NCI-H226 (cell line): Measurements from ENCODE around the gene PLEKHM1.
"Not testable (repeated sequence)": the region's sequence is repeated elsewhere in the genome, so short reads cannot be mapped to it uniquely, and the experiment has no call there.

Experiments used
- DNase-seq: peaks from one replicate; pipeline ENCODE4 v3.0.0-alpha.2; 2015

PLEKHM1 gene

DNA sequence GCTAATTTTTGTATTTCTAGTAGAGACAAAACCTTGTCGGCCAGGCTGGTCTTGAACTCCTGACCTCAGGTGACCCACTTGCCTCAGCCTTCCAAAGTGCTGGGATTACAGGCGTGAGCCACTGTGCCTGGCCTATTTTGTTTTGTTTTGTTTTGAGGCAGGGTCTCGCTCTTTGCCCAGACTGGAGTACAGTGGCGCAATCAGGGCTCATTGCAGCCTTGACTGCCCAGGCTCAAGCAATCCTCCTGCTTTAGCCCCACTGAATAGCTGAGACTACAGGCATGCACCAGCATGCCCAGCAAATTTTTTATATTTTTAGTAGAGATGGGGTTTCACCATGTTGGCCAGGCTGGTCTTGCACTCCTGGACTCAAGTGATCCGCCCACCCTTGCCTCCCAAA is 30.1 kb downstream of the PLEKHM1 start:
- DNase-seq = not testable (repeated sequence)

DNA sequence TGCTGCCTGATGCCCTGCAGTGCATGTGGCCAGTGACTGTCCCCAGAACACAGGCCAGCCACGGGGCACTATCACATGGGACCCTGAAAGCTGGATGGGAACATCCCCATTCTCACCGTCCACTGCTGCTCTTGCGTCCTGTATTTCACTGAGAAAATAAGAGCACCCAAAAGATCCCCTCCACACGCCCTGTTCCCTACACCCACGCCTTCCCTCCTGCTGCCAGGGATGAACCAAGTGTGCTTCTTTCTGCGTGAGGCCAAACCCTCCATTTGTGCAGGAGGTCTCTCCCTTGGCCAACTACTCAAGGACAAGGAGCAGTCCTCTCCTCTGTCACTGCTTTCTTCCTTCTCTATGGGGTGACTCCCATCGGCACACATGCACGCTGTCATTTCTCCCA is 36.2 kb downstream of the PLEKHM1 start:
- DNase-seq = not testable (repeated sequence)

DNA sequence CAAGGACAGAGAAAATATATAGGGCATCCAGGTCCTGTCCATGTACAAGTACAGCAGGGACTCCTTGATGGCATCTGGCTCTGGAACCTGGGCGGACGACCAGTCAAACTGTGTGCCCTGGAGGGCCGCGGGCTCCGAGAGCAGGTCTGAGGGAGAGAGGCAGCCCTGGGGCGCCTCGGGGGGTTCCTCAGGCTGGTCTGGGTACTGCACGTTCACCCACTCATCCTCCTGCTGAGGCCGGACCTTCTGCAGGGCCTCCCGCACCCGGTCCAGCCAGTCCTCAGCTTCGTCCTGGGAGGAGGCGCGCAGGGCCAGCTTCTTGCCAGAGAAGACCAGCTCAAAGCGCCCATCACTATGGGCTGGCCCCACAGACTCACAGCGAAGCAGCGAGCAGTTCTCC is 36.8 kb downstream of the PLEKHM1 start:
- not testable (repeated sequence) for DNase-seq

DNA sequence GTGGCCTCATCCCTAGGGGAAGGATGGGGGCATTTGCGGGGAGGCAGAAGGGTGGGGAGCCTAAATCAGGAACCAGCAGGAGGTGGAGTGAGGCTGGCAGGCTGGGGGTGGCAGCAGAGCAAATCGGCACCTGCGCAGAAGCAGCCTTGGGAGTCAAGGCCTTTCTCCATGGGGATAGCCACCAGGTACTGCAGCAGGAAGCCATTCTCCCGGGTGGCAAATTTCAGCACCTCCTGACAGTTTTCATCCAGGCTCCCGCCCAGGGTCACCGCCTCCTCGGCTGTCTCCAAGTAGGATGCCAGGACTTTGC is 37.3 kb downstream of the PLEKHM1 start:
- not testable (repeated sequence) for DNase-seq

DNA sequence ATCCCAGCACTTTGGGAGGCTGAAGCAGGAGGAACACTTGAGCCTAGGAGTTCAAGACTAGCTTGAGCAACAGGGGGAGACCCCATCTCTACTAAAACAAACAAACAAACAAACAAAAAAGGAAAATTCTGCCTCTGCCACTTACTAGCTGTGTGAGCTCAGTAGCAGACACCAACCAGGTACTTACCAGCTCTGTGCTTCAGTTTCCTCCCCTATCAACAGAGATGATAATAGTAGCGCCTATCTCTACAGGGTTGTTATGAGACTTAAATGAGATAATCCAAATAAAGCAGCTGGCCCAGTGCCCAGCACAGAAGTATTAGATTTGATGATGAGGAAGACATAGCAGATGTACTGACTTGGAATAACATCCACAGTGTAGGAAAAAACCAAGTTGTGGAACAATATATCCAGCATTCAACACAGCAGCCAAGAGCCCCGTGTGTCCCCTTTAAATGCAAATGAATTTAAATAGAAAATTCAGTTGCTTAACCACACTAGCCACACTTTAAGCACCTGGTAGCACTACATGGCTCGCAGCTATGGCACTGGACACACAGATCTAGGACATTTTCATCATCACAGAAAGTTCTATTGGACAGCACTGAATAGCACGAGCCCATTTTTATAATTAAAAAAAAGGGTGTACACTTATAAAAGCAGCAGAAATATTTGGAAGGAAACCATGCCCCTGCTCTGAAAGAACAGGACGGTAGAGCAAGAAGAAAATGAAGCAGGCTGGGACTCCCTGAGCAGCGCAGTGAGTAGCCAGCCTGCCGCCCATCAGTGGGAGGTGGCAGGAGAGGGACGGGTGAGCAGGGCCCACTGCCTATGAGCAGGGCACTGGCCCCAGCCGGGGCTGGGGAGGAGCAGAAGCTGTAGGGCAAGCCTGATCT is 37.9 kb downstream of the PLEKHM1 start:
- not testable (repeated sequence) for DNase-seq

DNA sequence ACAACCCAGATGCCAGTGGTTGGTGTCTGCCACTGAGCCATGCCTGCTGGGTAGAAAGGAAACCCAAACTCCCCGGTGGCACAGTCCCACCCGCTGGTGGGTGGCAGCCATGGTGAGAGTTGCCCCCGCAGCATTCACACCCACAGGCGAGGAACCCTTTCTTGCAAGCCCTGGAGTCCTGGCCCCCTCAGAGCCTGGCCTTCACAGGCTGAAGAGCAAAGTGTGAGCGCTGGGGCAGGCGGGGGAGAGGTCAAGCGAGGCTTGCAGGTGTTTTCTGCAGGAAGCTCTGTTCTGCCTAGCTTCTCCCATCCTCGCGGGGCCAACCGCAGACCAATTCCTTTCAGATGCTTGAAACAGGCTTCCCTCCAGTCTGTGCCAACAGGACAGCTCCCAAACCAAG is 38.9 kb downstream of the PLEKHM1 start:
- not testable (repeated sequence) for DNase-seq

DNA sequence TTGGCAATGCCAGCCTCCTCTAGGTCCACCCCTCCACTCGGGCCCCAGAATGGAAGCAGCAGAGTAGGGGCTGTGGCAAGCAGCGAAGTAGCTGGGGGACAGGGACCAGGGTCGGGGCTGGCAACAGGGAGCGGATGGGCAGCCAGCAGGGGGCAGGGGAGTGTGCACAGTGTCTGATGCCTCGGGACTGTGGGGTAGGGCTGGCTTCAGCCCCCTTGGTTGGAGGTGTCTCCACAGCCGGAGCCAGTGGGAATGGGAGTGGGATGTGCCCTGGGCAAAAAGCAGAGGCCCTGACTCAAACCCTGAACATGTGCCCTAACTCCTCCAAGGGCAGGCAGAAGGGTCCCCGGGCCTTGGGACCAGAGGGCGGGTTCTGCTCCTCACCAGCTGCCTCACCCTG is 39.4 kb downstream of the PLEKHM1 start:
- no peak for DNase-seq

DNA sequence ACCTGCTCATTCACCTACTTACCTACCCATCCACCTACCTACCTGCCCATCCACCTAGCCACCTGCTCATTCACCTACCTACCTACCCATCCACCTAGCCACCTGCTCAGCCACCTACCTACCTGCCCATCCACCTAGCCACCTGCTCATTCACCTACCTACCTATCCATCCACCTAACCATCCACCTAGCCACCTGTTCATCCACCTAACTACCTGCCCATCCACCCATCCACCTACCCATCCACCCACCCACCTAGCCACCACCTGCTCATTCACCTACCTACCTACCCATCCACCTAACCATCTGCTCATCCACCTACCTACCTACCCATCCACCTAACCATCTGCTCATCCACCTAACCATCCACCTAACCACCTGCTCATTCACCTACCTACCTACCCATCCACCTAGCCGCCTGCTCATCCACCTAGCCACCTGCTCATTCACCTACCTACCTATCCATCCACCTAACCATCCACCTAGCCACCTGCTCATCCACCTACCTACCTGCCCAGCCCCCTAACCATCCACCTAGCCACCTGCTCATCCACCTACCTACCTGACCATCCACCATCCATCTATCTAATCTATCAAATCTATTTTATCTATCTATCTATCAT is 40.7 kb downstream of the PLEKHM1 start:
- not testable (repeated sequence) for DNase-seq

DNA sequence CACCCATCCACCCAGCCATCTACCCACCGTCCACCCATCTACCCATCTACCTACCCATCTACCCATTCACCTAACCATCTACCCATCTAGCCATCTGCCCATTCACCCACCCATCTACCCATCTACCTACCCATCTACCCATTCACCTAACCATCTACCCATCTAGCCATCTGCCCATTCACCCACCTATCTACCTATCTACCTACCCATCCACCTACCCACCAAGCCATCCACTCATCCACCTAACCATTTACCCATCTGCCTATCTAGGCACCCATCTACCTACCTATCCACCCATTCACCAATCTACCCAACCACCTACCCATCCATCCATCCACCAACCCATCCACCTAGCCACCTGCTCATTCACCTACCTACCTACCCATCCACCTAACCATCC is 41.3 kb downstream of the PLEKHM1 start:
- not testable (repeated sequence) for DNase-seq

DNA sequence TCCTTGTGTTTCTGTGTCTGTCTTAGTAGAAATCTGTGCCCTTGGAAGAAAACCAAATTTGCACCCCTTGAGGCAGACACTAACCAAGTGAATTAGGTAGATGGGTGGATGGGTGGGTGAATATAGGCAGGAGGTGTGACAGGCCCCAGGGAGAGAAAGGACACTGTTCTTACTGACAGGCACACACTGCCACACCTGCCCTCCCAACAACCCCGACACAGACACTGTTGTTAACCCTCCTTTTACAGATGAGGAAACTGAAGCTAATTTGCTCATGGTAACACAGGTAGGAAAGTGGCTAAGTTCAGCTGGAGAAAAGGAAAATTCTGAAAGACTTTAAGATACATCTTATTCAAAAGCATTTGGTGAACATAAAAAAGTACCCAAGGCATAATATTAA is 42.0 kb downstream of the PLEKHM1 start:
- not testable (repeated sequence) for DNase-seq

DNA sequence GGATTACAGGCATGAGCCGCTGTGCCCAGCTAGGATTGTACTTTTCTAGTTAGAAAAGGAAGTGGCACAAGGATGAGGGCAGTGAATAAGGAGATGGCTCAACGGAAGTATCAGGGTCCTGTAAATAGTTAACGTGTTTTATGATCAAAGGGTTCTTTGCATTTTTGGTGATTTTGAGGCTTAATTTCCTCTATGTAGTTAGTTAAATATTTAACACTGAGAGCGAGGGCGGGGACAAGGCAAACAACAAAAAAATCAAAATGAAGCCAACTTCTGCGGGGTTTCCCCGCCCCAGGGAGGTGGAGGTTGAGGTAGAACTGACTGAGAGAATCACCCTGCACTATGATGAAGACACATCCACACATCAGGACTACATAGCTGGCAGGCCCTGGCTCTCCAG is 42.5 kb downstream of the PLEKHM1 start:
- not testable (repeated sequence) for DNase-seq

DNA sequence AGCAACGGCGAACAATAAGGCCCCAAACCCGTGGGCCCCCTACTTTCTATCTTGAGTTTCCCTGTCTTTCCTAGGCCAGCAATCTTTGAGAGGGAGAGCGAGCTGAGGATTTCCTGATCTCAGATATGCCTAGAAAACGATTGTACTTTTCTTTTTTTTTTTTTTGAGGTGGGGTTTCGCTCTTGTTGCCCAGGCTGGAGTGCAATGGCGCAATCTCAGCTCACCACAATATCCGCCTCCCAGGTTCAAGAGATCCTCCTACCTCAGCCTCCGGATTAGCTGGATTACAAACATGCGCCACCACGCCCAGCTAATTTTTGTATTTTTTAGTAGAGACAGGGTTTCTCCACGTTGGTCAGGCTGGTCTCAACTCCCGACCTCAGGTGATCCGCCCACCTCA is 42.9 kb downstream of the PLEKHM1 start:
- DNase-seq = peak; percentile 68

DNA sequence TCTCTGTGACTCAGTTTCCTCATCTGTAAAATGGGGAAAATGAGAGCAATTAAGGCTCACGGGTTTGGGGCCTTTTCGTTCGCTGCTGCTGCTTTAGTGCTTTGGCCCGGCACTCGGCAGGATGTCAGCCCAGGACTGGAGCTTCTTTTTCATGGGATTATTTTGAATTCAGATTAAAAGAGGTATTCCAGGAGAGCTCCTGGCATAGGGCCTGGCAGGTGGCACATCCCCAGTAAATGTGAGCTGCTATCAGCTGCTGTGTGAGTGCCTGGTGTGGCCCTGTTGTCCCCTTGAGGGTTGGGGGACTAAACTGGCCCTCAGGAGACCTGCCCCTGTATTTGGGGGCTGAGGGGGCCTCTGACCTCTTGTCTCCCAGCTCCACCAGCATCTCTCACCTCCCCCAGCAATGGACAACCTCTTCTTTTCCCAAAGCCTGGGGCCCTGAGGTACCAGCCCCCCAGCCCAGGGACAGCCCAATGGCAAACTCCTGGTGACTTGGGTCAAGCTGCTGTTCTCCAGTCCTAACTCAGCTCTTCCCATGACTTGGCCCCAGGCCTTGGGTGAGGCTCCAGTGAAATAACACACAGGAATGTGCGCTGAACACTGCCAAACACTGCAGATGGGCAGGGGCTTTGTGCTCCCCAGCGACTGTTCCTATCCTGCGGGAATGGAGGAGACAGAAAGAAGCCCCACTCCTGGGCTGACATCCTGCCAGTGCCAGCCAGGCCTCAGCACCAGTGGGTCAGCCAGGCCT is 43.5 kb downstream of the PLEKHM1 start:
- DNase-seq = peak; percentile 69

DNA sequence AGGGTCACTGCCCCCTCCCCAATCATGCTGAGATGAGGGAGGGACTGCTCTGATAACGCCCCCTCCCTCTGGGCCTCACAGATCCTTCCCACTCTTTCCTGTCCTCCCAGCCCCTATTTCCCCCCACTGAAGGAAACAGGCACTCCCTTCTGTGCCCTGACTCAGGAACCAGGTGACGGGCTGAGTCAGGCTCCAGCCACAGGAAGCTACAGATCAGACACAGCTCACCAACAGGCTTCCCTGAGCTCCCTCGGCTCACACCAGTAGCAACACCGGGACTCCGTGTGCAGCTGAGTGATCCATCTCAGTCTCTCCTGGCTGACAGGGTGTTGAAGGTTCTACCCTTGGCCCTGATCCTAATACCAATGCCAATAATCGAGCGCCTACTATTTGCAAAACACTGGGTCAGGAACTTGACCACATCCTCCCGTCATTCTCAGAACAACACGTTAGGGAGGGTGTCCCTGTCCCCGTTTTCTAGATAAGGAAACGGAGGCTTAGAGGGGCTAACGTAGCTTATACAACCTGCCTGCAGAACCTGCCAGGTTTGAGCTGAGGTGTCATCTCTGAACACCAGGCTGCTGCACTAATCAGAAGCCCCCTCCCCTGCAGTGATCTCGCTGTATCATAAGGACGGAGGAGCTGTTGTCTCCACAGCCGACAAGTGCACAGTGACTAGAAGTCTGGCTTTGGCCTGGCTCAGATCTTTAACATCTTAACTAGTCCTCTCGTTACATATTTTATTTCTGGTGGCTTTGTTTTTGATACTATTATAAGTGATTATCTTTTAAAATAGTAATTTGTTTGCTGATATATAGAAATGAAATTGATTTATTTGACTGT is 44.4 kb downstream of the PLEKHM1 start:
- peak; percentile 86 for DNase-seq

DNA sequence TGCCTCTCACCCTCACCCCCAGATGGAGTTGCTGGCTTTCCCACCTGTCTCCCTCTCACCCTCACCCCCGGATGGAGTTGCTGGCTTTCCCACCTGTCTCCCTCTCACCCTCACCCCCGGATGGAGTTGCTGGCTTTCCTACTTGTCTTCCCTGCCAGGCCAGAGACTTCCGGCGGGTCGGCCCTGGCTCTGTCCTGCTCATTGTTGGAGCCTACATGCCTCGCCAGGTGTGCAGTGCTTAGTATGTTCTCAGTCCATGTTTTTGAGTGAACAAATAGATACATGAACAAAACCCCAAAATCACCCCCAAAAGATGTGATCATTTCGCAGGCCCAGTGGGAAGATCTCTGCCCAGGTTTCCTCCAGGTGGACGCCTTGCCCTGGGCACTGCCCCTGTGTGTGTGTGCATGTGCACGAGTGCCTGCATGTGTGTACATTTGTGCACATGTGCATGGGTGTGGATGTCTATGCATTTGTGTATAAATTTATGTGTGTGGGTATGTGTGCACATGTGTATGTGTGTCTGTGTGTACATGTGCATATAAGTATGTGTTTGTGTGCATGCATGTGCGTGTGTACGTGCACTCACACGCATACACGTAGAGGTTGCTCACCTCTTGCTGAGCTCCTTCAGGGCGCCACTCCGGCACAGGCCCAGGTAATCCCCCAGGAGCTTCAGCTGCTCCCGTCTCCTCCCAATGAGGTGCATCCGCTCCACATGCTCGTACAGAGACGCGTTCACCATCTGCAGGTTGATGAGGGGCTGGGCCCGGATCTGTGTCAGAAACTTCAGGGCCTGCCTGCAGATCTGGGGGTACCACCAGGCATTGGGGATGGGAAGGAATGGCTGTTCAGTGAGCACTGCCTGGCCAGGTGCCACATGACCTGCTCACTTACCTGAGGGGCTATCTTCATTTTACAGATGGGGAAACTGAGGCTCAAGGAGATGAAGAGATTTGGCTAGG is 45.4 kb downstream of the PLEKHM1 start:
- DNase-seq = not testable (repeated sequence)

DNA sequence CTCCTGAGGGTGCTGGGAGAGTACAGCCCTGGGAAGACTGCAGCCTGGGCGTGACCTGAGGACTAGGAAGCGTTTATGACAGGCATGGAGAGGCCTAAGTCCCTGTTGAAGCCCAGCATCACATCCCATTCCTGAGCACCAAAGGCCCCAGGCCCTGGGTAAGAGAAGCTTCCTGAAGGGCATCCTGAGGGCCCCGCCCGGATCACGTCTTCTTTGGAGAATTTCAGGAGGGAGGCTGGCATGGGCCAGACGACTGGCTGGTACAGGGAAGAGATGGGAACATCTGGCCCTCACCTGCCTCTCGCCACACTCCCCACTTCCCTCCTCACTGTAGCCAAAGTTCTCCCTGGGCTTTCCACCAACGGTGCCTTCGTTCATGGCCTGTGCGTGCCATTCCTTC is 46.2 kb downstream of the PLEKHM1 start:
- not testable (repeated sequence) for DNase-seq

DNA sequence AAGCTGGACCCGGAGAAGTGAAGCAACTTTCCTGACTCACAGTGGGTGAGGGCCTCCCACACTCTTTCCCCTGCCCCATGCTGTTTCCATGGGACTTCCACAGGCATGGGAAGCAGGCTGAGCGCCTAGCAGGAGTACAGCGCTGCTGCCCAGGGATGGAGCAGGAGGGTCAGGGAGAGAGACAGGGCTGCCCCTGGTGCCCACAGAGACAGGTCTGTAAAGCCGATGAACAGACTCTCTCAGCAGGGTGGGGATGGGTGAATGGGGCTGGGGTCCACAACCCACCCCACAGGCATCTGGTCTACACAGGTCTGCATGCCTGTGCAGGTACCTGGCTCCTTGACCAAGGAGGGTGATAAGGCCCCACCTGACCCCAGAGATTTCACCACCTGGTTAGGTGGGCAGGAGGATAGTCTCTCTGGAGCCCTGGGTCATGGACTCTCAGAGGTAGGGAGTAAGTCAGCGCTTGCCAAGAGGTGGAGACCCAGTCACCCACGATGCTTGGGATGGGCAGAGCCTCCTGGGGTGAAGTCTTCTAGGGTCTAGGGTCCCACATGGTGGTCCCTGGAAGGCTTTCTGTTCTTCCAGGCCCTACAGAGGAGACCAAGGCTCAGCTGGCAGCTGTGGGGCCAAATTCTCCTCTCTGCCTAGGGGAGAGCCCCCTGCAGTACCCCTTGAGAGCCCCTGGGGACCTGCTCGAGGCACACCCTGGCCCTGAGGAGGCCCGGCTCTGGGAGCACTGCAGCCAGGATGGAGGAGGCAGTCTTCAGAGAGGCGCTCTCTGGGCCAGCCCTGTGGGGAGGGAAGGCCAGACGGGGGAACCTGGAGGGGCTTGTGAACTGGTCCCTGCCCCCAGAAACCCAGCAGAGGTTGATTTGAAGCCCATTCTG is 46.9 kb downstream of the PLEKHM1 start:
- DNase-seq = not testable (repeated sequence)

DNA sequence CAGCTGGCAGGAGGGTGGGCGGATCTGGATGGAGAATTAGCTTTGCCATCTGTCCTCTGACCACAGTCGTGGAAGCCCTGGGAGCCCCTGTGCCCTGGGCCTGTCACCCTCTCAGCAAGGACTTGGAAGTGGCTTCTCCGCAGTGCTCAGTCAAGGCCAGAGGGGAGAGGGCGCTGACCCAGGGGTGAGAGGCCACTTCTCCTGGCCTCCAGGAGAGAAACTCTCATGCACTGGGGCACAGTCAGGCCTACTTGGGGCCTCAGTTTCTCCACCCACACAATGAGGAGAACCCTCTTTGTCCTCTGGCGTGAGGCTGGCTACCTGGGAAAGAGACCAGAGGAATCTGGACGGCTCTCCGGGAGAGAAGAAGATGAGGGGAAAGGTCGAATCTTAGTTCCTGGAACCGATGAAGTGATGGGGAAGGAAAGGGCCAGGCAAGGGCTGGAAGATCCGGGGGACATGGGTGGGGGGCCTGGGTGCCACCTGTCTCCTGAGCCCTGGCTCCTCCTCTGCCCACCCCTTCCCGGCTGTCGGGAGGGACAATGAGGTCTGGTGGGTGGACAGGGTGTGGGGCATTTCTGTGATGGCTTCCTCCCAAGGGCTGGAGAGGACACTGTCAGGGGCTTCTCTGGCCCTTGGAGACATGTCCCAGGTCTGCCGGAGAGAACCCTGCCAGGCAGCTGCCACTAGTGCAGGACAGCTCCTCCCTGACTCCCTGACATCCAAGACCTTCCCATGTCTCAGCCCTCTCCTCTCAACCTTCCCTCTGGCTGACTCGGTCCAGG is 48.8 kb downstream of the PLEKHM1 start:
- no peak for DNase-seq

DNA sequence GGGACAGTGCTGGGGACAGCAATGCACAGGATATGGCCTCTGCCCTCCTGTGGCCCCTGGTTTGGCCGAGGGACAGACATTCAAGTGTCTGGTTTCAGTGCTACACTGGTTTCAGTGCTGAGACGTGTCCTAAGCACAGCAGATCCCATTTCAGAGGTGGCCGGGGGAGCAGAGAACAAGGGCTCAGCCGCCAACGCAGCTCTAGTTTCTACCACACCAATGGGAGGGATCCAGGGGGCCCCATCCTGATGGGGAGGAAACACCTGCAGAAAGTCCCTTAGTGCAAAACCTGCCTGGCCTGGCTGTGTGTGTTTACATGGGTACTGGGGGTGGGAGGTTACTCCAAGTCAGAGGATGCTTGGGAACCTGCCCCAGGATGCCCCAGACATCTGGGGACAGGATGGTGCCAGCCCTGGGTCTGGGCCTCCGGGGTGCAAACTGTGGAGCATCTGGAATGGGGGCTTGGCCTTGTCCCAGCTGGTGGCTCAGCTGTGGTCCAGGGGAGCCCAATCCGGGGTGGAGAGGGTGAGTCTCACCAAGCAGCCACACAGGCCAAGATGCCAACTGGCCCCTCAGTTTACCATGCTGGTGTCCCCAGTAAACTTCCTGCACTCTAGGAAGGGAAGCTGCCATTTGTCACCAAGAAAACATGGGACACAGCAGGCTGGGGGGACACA is 49.5 kb downstream of the PLEKHM1 start:
- DNase-seq = not testable (repeated sequence)
